HG03354 (cell line): ENCODE results near the gene PWWP2B.

ENCODE experiments used
- ATAC-seq: cut with Tn5 transposase; IDR thresholded peaks from one replicate; pipeline ENCODE4 v1.9.1; 2021; ENCODE audit warnings: mild to moderate bottlenecking; ENCODE audit not compliant: unreplicated experiment, poor library complexity, severe bottlenecking

Gene PWWP2B

DNA sequence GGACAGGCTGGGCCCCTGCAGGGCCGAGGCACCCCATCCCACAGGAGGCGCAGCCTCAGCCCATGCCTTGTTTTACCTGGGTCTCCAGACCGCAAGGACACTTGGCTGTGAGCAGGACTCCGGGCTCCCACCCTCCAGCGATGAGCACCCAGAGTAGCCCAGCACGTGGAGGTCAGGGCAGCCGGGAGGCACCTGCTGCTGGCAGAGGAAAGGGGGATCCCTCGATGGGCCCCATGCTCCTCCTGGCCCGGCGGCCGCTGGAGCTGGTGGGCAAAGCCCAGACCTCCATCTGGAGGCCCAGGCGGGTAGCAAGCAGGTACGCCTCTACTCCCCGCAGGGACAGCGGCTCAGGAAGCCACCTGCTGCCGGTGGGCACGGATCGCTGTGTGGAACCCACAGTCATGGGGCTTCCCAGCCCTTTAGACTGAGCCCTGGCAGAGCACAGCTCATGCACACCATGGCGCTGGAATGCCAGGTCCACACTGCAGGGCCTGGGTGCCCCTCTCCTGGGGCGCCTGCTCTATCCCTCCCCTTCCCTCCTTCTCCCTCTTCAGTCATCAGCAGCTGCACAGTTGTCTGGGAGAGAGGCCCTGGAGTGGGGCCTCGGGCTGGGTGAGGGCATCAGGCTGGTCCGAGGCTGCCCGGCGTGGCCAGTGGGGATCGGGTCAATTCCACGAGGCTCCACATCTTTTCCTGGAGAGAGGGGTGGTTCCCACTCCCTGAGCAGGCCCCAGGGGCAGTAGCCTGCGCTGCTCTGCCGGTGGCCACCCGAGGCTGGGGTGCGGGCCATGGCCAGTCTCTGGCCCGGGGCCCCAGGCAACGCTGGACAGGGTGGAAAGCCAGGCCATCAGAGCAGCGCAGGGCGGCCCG lies 65.7 kb downstream of the PWWP2B start:
- ATAC-seq = no peak

DNA sequence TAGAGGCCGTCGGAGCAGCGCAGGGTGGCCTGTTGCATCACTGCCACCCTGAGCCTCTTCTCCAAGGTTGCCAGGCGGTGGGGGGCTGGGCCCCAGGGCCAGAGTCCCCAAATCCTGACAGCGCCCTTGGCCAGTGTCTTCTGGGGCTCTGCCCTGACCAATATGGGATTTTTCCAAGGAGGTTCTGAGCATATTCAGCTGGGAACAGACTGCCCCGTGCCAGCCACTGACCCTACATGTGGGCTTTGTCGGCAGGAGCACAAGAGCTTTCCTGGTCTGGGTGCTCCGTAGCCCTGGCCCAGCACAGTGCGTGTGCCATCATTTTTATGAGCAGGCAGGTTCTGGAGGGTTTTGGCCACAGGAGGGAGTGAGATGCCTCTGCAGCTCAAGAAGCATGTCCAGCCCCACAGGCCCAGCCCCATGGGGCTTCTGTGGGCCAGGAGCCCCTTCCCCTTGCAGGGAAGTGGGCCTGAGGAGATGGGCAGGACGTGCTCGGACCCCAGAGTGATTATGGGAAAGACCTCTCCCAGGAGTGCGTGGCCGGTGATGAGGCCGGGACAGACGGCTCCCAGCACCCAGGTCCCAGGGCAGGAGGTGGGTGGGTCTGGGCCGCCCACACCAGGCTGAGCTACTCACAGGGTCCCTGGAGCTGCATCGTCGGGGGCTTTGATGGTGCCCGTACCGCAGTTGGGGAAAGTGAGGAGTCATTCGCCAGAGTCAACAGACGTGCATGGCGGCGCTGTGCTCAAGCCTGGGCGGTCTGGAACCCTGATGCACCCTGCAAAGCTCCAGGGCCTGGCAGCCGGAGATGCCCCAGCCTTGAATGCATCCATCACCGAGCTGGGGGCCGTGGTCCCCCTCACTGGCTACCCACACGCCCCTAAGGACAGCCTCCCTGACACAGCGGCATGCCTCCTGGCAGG lies 66.6 kb downstream of the PWWP2B start:
- no peak for ATAC-seq

DNA sequence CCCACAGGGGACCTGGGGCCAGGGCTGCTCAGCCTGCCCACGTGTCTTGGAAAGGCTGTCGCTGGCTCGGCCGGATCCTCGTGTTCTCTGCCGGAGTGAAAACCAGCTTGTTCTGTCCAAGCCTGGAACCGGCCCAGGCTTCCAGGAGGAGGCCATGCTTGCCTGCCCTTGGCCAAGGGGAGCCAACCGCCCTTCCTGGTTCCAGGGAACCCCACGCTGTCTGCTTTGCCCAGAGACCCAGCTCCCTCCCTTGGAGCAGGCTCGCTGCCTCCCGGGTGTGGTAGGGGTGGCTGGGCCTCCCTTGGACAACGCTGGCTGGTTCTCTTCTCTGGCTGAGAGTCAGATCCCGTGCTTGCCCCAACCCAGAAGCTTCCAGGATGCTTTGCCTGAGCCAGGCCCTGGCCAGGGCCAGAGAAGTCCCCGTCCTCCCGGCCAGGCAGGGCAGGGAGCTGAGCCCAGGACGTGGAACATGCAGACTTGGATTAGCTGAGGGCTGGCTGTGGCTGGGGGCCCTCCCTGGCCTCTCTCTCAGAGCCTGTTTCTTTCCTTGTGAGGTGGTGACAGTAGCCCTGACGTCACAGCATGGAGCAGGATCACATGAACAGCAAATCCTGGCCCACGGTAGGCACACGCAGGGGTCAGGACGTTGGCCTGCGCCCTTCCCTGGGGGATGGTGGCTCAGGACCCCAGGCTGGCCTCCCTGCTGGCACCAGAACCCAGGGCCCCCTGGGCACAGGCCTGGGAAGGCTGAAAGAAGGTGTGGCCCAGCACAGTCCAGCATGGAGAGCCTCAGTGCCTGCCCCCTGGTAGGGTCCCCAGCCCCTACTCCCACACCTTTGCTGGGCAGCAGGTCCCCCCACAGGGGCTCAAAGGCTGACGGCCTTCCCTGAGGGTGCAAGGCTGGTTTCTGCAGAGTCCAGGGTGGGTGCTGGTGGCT lies 67.5 kb downstream of the PWWP2B start:
- ATAC-seq = no peak

DNA sequence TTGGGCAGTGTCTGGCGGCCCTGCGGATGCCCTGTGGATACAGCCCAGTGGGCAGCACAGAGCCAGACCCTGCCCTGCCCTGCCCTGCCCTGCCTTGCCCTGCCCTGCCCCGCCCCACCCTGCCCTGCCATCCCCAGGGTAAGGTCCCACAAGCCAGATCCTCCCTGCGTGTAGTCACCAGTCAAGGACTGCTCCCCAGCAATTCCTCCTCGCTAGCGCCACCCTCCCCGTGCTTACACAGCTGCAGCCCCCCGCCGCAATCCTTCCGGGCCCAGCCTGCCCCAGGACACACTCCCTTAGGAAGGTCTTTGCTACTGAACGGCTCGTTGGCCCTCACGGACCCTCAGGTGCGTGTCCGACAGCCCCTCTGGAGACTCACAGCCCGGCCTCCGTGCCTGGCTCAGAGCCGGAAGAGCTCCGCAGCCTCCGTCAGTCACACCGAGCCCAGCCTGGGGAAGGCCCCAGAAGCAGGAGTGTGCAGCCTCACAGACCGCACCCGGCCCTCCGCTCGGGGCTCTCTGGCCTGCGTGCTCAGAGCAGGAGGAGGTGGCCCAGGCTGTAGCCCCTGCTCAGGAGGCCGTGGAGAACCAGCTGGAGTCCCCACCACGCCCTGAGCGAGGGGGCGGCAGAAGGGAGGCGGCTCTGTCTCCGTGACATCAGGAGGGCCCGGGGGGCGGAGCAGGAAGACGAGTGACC lies 68.3 kb downstream of the PWWP2B start:
- ATAC-seq = no peak

DNA sequence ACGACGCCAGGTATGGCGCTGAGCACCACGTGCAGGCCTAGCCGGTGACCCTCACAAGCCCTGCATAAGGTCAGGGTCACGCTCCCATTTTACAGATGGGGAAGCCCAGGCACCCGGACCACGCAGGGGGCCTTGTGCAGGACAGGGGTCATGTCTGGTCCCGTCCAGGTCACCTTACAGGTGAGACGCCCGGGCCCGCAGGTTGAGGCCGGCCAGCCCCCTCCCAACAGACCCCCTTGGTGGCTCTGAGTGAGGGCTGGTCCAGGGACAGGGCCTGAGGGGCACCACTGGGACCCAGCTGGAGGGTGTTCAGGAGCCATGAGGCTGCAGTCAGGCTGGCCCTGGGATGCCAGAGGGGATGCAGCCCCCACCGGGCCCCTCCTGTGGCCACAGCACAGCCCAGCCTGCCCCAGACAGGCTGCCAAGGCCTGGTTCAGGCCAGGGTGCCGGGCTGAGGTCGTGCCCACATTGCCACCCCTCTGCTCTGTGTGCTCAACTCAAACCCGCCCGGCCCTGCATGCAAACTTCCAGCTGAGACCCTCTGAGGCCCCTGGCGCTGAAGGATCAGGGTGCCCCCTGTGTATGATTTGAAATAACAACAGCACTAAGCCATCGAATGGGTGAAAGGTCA lies 69.0 kb downstream of the PWWP2B start:
- ATAC-seq = no peak

DNA sequence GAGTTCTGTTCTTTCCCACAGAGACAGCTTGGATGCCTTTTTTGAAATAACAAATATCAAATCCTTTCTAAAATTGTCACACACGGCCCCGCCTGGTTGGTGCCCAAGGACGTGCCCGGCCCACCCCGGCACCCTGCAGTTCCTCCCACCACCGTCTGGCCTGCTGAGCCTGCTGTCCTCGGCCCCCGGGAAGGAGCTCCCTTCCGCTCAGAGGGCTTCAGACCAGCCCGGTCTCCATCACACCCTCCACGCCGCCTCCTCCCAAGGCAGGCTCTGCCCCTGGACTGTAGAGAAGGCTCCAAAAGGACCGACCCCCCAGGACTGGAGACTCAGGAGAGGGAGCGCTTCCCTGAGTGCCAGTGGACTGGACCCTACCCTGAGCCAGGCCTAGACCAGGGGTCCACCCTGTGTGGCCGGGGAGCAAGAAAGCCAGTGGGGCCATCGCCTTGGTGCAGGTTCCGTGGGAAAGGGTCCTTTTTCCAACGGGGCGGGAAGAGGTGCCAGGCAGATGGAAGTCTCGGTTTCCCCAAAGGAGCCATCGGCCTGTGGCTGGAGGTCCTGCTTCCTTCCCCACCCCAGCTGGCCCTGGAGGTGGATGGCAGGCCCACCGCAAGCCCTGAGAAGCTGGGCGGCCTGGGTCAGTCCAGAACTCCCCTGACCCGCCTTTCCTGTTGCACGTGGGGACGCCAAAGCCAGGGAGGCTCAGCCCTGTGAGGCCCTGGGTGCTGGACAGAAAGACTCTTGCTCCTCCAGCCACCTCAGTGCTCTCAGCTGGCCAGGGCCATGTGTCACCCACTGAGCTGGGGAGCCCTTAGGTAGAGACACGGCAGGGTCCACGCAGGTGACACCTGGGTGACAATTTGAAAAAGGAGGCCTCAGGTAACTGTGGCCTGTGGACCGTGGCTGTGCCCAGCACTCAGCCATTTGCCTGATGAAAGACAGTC lies 69.8 kb downstream of the PWWP2B start:
- ATAC-seq = no peak
